Bronchial epithelial cell (primary cell): Measurements from ENCODE around the gene RBMS1. TPM values are rescaled to one million over a fixed set of nuclear protein-coding genes. Genes with fewer than 3 reads are reported as not detected.

Source experiments
- DNase-seq: peaks from one replicate; pipeline ENCODE4 v3.0.0-alpha.2; 2010; ENCODE audit warnings: low read depth
- FAIRE-seq: peaks from 2 replicates; lab custom pipeline; 2011; peaks lifted over from hg19 to GRCh38; lab: Jason Lieb, UNC
- H3K27me3 ChIP-seq: 2 replicates; pipeline ENCODE4 v1.5.1; 2011; ENCODE audit warnings: low read length; ENCODE audit not compliant: control insufficient read depth, insufficient read depth
- H3K36me3 ChIP-seq: 2 replicates; pipeline ENCODE4 v1.5.1; 2011; ENCODE audit warnings: low read length; ENCODE audit not compliant: control insufficient read depth, insufficient read depth
- H3K4me3 ChIP-seq: 2 replicates; pipeline ENCODE4 v1.5.1; 2011; ENCODE audit warnings: mild to moderate bottlenecking, low read depth, low read length, control low read depth
- total RNA-seq: library from RNA; depleted of rRNA; stranded (reverse); fragments of >200 nt; gene quantifications from 2 replicates; pipeline ENCODE4 v1.2.1, GENCODE V29; 2014
- TF ChIP-seq, protein P1 (sequence below): IDR thresholded peaks from 2 replicates; pipeline ENCODE4 v1.5.1; 2011; ENCODE audit warnings: mild to moderate bottlenecking, moderate library complexity, low read length, control low read depth, inconsistent platforms; ENCODE audit not compliant: insufficient read depth, severe bottlenecking

The RBMS1 gene
- total RNA-seq, 1 donor from 2014 or later, result 30.0 TPM

DNA sequence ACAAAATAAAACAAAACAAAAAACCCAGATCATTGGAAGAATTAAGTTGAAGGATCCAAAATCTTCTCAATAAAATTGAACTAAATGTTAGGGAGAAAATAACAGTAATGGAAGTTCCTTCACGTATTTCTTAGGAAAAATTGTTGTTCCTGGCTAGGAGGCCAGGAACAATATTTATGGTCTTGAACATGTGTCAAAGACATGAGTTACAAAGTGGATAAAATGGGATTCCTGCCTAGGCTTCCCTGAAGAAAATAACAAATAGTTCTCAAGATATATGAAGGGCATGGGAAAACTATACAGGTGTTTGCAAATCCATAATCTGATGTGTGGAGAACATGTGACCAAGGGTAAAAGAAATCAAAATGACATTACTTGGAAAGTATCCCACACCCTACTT lies 225.9 kb downstream of the RBMS1 start:
- DNase-seq (no peak), FAIRE-seq (no peak)
- no peaks in the 10 kb centered on the region for H3K36me3 ChIP-seq
- TF ChIP-seq, protein P1, sequence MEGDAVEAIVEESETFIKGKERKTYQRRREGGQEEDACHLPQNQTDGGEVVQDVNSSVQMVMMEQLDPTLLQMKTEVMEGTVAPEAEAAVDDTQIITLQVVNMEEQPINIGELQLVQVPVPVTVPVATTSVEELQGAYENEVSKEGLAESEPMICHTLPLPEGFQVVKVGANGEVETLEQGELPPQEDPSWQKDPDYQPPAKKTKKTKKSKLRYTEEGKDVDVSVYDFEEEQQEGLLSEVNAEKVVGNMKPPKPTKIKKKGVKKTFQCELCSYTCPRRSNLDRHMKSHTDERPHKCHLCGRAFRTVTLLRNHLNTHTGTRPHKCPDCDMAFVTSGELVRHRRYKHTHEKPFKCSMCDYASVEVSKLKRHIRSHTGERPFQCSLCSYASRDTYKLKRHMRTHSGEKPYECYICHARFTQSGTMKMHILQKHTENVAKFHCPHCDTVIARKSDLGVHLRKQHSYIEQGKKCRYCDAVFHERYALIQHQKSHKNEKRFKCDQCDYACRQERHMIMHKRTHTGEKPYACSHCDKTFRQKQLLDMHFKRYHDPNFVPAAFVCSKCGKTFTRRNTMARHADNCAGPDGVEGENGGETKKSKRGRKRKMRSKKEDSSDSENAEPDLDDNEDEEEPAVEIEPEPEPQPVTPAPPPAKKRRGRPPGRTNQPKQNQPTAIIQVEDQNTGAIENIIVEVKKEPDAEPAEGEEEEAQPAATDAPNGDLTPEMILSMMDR, result no peak
- H3K27me3 ChIP-seq, result no peaks in the 10 kb centered on the region
- H3K4me3 ChIP-seq, result no peak overlapping the region

DNA sequence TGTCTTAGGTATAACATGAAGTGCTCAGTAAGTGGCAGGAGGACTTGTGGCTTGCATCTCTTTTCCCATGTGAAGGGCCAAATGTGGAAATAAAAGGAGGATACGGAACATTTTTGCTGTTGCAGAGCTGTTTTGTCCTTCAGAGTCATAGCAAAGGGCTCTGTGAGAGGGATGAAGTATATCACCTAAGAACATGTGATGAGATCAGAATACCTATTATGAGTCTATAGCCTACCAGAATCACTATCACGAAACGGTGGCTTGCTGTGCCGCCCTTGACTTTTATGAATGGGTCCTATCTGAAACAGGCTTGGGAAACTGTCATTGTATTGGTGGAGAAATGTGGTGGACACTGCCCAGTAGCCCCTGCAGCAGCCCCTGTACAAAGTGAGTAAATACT lies 226.6 kb downstream of the RBMS1 start:
- TF ChIP-seq, protein P1, result no peak
- no peak overlapping the region for H3K4me3 ChIP-seq
- H3K36me3 ChIP-seq, result no peaks in the 10 kb centered on the region
- DNase-seq (no peak), FAIRE-seq (no peak)
- no peaks in the 10 kb centered on the region for H3K27me3 ChIP-seq

DNA sequence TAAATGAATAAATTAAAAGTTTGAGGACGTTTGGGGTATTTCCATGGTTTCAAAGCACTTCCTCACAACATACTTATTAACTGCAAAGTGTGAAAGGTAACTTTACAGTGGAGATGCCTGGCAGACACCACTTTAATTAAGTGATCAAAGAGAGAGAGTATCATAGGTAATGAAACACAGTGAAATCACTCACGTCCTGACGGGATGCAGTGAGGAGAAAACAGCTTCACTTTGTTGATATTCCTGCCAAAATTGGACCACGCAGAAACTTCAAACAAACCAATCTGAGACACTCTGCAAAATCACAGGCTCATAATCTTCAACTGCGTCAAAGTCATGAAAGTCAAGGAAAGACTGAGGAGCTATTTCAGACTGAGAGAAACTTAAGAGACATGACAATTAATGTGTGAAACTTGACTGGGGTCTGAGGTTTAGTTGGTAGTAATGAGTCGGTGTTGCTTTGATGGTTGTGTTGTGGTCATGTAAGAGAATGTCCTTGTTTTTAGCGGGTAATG lies 227.5 kb downstream of the RBMS1 start:
- DNase-seq, result no peak
- no peaks in the 10 kb centered on the region for H3K36me3 ChIP-seq
- no peaks in the 10 kb centered on the region for H3K27me3 ChIP-seq
- TF ChIP-seq, protein P1, result no peak
- H3K4me3 ChIP-seq, result no peak overlapping the region
- FAIRE-seq, result no peak

DNA sequence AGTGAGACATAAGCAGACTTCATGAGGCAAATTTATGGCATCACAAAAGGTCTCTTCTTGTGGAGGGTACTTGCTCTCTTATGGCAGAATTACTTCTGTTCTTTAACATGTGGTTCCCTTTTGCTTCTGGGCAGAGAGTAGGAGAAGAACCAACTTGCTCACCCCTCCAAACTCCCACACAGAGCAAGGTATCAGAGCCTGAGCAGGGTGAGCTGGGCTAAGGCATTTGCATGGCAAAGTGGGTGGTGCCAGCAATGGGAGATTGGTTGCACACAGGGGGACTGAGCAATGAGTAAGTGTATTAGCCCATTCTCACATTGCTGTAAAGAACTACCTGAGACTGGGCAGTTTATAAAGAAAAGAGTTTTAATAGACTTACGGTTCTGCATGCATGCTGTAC lies 229.3 kb downstream of the RBMS1 start:
- no peak for FAIRE-seq
- TF ChIP-seq, protein P1, result no peak
- no peak for DNase-seq
- Histone ChIP-seq H3K36me3 (no peaks in the 10 kb centered on the region), H3K4me3 (no peak overlapping the region), H3K27me3 (no peaks in the 10 kb centered on the region)

DNA sequence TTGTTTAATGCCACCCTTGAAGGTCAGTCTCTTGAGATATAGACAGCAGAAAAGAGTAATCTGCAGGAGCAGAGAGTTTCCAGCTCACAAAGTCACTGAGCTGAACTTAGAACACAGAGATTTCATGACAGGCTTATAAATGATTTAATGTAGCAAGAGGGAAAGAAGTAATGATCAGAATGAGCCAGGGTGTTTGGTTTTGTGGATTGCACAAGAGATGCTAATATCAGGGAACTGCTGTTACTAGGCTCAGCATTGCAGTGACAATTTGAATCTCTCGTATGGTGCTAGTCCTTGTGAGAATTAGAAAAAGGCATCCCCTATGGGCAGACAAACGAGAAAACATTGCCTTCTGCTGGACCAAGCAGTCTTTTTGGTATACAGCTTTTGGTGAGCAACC lies 231.9 kb downstream of the RBMS1 start:
- H3K27me3 ChIP-seq, result no peaks in the 10 kb centered on the region
- no peak for FAIRE-seq
- TF ChIP-seq, protein P1, result no peak
- no peak overlapping the region for H3K4me3 ChIP-seq
- DNase-seq, result no peak
- no peaks in the 10 kb centered on the region for H3K36me3 ChIP-seq

DNA sequence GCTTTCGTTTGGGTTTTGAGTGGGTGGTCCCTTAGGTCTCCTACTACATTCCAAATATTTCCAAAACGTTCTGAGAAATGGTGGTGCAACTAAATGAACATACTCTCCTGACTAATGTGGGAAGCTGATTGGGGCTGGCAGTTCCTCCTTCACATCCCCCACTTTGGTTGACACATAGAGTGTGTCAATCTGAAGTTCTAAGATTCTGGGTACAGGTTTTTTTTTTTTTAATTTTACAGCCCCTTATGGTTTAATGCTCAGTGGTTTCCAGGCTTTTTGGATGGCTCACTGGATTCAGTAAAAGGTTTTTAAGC lies 235.2 kb downstream of the RBMS1 start:
- DNase-seq (no peak), FAIRE-seq (no peak)
- TF ChIP-seq, protein P1, result no peak
- Histone ChIP-seq H3K27me3 (no peaks in the 10 kb centered on the region), H3K36me3 (no peaks in the 10 kb centered on the region), H3K4me3 (no peak overlapping the region)
